ENCODE data around the gene FAM163A. TPM values are rescaled to one million over a fixed set of nuclear protein-coding genes. Genes with fewer than 3 reads are reported as not detected.

FAM163A gene
- total and polyA plus RNA-seq, 7 donors, result 0.36 to 2.4 (median 1.2) TPM; not detected in 1

DNA sequence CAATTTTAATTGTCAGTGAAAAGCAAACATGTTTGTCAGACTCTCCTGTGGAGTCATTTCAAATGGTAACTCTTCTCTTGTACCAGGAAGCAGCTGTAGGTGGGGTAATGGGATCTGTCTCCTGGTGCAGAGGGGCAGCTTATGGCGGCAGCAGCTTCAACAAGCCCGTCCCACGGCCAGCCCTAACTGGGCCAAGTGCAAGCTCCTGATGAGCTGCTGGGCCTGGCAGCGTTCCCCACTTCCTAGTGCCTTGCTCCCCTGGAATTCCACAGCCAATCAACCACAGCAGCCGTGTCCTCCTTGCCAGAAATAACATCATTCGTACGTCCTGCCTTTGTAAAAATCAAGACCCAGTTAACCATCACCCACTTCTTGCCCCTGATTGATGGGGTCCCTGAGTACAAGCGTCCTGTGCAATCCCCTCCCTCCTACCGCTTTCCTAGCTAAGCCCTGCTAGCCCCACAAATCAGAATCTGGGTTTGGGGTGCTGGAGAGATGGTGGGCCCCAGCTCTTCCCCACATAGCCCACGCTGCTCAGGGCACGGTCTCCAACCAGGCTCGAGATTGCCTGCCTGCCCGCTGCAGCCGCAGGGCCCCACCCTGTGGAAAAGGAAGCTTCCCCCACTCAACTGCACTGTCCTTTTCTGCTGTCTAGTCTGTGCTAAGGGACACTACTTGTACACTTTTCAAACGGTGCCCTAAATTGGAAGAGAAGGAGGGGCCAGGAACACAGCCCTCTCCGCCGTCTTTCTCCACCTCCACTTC lies 73.3 kb downstream of the FAM163A start:
- peak overlapping the region in 2 of 4 donors; percentile 22 to 42 for H3K27ac ChIP-seq
- intact Hi-C loops (cut with DNase I), result no loop called here
- peak; percentile 73 for DNase-seq
- WGBS, 2 donors, result 60 to 70% methylated on average over 17 of the region's 17 CpGs
- peaks cover 0 to 16% (median 14%) of the 10 kb centered on the region in 4 donors for H3K4me1 ChIP-seq
- no peaks in the 10 kb centered on the region for H3K36me3 ChIP-seq
- peaks cover 0 to 3% (median 0%) of the 10 kb centered on the region in 3 donors for H3K27me3 ChIP-seq
- H3K9me3 ChIP-seq, result no peaks in the 10 kb centered on the region
- no peak overlapping the region for H3K4me3 ChIP-seq
- TF ChIP-seq POLR2A (IDR thresholded peaks at IDR 0.05), result no peak
- no peak for TF ChIP-seq POLR2AphosphoS5 (IDR thresholded peaks at IDR 0.05)
- TF ChIP-seq, protein P1, sequence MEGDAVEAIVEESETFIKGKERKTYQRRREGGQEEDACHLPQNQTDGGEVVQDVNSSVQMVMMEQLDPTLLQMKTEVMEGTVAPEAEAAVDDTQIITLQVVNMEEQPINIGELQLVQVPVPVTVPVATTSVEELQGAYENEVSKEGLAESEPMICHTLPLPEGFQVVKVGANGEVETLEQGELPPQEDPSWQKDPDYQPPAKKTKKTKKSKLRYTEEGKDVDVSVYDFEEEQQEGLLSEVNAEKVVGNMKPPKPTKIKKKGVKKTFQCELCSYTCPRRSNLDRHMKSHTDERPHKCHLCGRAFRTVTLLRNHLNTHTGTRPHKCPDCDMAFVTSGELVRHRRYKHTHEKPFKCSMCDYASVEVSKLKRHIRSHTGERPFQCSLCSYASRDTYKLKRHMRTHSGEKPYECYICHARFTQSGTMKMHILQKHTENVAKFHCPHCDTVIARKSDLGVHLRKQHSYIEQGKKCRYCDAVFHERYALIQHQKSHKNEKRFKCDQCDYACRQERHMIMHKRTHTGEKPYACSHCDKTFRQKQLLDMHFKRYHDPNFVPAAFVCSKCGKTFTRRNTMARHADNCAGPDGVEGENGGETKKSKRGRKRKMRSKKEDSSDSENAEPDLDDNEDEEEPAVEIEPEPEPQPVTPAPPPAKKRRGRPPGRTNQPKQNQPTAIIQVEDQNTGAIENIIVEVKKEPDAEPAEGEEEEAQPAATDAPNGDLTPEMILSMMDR (IDR thresholded peaks at IDR 0.05), result no peak
- TF ChIP-seq EP300 (IDR thresholded peaks at IDR 0.05), result no peak

DNA sequence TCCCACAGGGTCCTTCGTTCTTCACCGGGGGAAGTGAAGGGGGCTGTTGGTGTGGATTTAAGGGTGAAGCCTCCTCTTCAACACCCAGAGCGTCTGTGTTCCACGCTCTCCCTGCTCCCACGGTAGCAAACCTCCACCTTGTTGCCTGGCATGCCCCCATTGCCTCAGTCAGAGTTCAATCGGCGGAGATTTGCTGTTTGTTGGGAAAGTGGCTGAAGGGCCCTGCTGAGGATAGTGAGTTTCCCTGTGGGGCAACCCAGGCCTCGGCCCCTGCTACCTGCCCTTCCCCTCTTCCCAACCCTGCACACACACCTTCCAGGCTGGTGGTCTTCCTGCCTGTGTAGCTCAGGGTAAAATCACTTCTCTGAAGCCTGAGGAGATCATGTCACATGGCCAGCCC lies 74.0 kb downstream of the FAM163A start:
- intact Hi-C loops (cut with DNase I), result no loop called here
- 96 to 97% methylated on average over 8 of the region's 8 CpGs for WGBS, 2 donors
- no peak overlapping the region for H3K4me3 ChIP-seq
- no peaks in the 10 kb centered on the region for H3K9me3 ChIP-seq
- TF ChIP-seq EP300 (IDR thresholded peaks at IDR 0.05) (no peak), POLR2A (IDR thresholded peaks at IDR 0.05) (no peak), POLR2AphosphoS5 (IDR thresholded peaks at IDR 0.05) (no peak)
- TF ChIP-seq, protein P1 (IDR thresholded peaks at IDR 0.05), result no peak
- DNase-seq, result peak; percentile 46
- no peak overlapping the region for H3K27ac ChIP-seq
- H3K27me3 ChIP-seq, result peaks cover 0 to 3% (median 0%) of the 10 kb centered on the region in 3 donors
- H3K36me3 ChIP-seq, result no peaks in the 10 kb centered on the region
- H3K4me1 ChIP-seq, result peaks cover 0 to 16% (median 14%) of the 10 kb centered on the region in 4 donors

DNA sequence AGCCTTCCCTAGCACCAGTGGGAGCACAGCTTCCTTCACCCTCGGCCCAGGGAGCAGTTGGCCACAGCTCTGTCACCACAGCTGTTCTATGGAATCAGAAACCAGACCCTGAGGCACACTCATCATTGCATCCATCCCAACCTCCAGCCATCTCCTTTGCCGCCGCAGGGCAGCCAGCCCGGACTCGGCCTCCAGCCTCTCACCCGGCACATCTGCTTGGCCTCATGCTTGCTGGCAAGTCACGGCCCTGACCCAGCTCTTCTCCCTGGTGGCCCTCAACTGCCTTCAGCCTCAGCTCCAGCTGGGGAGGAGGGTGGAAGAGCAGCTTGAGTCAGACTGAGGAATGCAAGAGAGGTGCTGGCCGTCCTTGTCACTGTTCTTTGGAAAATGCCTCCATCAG lies 74.7 kb downstream of the FAM163A start:
- WGBS, 2 donors, result 80 to 87% methylated on average over 8 of the region's 8 CpGs
- H3K9me3 ChIP-seq, result no peaks in the 10 kb centered on the region
- no peaks in the 10 kb centered on the region for H3K36me3 ChIP-seq
- peak; percentile 80 for DNase-seq
- H3K4me3 ChIP-seq, result no peak overlapping the region
- TF ChIP-seq POLR2AphosphoS5 (IDR thresholded peaks at IDR 0.05) (peak in 1 of 4 donors; percentile 19), EP300 (IDR thresholded peaks at IDR 0.05) (no peak), POLR2A (IDR thresholded peaks at IDR 0.05) (no peak)
- H3K27me3 ChIP-seq, result peaks cover 0 to 3% (median 0%) of the 10 kb centered on the region in 3 donors
- H3K4me1 ChIP-seq, result peaks cover 0 to 16% (median 14%) of the 10 kb centered on the region in 4 donors
- H3K27ac ChIP-seq, result peak overlapping the region in 1 of 4 donors; percentile 25
- intact Hi-C loops (cut with DNase I), result no loop called here

DNA sequence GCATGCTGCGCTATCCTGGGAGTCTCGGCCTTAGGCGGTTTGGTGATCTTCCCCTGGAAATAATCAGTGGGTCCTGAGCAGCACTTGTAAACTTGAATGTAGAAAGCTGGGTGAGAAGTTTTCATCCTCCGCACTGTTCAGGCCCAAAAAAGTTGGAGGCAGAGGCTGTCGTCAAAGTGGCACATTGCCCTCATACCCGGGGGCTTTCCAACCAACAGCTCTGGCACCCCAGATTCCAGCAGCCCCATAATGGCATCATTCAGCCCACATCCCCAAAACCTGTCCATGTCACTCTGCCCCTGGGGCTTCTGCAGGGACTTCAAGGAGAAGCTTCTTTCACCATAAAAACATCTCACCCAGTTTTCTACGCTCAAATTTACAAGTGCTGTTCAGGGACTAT lies 75.2 kb downstream of the FAM163A start:
- intact Hi-C loops (cut with DNase I), result no loop called here
- H3K36me3 ChIP-seq, result no peaks in the 10 kb centered on the region
- H3K4me1 ChIP-seq, result peaks cover 0 to 16% (median 14%) of the 10 kb centered on the region in 4 donors
- no peak overlapping the region for H3K4me3 ChIP-seq
- H3K9me3 ChIP-seq, result no peaks in the 10 kb centered on the region
- TF ChIP-seq POLR2A (IDR thresholded peaks at IDR 0.05), result no peak
- TF ChIP-seq, protein P1 (IDR thresholded peaks at IDR 0.05), result no peak
- TF ChIP-seq EP300 (IDR thresholded peaks at IDR 0.05), result no peak
- no peak for TF ChIP-seq POLR2AphosphoS5 (IDR thresholded peaks at IDR 0.05)
- DNase-seq, result peak; percentile 34
- 88 to 91% methylated on average over 7 of the region's 7 CpGs for WGBS, 2 donors
- peaks cover 0 to 3% (median 0%) of the 10 kb centered on the region in 3 donors for H3K27me3 ChIP-seq
- peak overlapping the region in 1 of 4 donors; percentile 25 for H3K27ac ChIP-seq

DNA sequence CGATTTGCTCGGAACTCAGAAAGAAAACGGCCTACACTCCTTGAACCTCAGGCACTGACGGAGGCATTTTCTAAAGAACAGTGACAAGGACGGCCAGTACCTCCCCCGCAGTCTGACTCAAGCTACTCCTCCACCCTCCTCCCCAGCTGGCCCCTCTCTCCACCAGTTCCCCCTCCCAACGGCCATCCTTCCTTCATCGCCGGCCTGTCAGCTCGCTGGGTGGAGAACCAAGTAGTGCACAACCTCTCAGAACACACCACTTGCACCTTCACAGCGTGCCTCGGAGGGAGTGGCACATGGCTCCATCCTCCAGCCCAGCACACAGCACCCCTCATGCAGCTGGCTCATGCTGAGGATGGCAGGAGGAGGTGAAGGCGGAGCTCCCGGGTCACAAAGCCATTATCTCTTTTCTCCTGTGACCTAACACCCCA lies 75.7 kb downstream of the FAM163A start:
- 80 to 85% methylated on average over 14 of the region's 14 CpGs for WGBS, 2 donors

More for the DNA sequence above, 75.7 kb downstream of the FAM163A start:
- H3K4me3 ChIP-seq, result no peak overlapping the region
- intact Hi-C loops (cut with DNase I), result no loop called here
- peaks cover 0 to 16% (median 14%) of the 10 kb centered on the region in 4 donors for H3K4me1 ChIP-seq
- TF ChIP-seq POLR2AphosphoS5 (IDR thresholded peaks at IDR 0.05) (no peak), EP300 (IDR thresholded peaks at IDR 0.05) (no peak), POLR2A (IDR thresholded peaks at IDR 0.05) (no peak)
- TF ChIP-seq, protein P1 (IDR thresholded peaks at IDR 0.05), result no peak
- peak; percentile 66 for DNase-seq
- no peak overlapping the region for H3K27ac ChIP-seq
- H3K9me3 ChIP-seq, result no peaks in the 10 kb centered on the region
- peaks cover 0 to 3% (median 0%) of the 10 kb centered on the region in 3 donors for H3K27me3 ChIP-seq
- H3K36me3 ChIP-seq, result no peaks in the 10 kb centered on the region
